ENCODE data around the gene DFFB.

The DFFB gene

DNA sequence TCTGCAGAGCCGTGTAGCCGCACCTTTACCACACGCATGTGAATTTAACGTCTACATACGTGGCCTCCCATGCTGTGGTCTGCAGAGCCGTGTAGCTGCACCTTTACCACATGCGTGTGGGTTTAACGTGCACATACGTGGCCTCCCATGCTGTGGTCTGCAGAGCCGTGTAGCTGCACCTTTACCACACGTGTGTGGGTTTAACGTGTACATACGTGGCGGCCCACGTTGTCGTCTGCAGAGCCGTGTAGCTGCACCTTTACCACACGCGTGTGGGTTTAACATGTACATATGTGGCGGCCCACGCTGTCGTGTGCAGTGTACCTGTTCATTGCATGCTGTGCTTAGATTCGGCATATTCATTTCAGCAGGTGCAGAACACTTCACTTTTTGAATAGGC lies 17.5 kb downstream of the DFFB start:
- no peak for DNase-seq (ENCODE audit: low read depth)

DNA sequence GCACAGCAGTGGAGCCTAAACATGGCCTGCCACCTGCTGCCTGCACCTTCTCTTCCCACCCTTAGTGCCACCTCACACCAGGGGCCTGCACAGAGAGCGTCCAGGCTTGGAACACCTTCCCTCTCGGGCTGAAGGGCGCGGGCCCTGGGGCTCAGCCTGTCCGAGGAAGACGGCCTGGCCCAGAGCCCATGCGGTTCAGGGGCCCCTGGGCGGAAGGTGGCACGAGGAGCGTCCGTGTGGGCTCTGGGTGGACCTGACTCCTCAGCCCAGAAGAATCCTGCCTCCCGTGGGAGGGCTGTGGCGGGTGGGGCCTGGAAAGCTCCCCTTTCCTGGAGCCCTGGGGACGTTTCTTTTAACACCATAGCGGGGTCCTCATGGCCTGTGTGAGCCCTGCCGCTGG lies 19.4 kb downstream of the DFFB start:
- no peak for DNase-seq (ENCODE audit: low read depth)

DNA sequence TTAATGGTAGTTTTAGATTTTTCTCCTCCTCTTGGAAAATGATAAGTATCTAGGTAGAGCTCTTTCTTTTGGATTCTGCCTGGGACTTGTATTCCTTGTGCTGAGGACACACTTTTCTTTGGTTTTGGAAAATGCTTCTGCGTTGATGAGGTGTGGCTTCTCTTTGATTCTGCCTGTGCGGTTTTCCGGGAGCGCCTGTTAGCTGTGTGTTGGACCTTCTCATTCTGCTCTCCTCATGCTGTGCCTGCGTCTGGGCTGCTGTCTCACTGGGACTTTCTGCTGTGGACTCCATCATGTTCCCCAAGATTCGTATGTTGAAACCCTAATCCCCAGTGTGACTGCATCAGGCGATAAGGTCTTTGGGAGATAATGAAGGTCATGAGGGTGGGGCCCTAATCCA lies 21.8 kb downstream of the DFFB start:
- DNase-seq (ENCODE audit: low read depth): no peak

DNA sequence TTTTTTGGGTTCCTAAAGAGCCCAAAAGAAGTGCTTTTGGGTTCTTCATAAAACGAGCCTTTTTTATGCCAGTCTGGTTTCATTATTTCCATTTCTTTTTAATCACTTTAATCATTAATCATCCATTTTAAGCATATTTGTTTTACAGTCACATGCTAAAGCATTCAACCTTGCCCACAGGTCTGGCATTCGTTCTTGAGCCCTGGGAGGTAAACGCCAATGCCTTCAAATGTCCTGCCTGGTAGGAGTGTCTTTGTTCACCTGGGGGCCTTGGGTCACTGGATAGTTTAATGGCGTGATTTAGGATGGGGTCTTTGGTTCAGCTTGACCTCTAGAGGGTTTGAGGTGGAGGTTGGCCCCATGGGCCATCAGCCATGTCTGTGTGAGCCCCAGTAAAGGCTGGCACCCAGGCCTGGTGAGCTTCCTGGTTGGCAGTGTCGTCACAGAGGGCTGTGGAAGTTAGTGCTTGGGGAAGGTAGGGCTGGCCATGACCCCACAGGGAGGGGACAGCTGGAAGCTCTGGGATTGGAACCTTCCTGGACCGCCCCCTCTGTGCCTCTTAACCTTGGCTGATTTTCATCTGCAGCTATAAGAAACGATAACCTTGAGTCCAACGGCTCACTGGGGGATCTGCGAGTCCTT lies 22.6 kb downstream of the DFFB start:
- no peak for DNase-seq (ENCODE audit: low read depth)

DNA sequence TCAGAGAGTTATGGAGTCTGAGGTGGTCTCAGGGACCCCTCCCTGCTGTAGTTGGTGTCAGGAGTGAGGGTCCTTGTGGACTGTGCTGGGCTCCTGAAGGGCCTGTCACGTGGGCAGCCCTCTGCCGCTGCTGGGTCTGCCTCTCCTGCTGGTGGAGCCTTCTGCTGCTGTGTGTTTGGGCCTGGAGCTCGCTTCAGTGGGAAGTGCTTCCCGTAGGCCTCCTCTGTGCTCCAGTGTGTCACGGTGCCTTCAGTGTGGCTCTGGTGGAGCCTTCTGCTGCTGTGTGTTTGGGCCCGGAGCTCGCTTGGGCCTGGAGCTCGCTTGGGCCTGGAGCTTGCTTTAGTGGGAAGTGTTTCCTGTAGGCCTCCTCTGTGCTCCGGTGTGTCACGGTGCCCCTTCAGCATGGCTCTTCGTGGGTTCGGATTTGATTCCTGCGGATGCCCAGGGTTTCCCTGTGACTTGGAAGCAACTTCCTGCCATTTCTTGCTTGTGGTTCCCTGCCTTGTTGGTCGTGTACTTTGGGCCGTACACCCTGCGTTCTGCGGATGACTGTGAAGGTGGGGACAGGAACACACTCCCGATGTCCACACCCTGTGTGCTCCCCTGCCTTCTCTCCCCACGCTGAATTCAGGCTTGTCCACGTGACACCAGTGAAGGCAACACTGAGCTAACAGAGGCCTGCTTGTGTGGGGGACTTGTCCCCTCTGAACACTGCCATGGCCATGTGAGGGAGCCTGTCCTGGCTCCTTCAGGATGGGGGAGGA lies 23.3 kb downstream of the DFFB start:
- DNase-seq (ENCODE audit: low read depth): no peak

DNA sequence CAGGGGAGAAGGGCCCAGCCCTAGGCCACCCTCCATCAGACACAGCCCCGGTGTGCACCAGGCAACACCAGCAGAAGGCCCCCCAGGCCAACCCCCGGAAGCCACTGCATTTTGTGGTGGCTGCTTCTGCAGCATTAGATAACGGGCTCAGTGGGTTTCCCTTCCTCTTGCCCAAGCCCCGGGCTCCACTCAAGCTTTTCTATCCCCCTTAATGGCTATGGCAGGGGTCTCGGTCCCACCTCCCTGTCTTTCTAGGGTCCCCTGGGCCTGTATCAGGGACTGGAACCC lies 23.9 kb downstream of the DFFB start:
- no peak for DNase-seq (ENCODE audit: low read depth)

DNA sequence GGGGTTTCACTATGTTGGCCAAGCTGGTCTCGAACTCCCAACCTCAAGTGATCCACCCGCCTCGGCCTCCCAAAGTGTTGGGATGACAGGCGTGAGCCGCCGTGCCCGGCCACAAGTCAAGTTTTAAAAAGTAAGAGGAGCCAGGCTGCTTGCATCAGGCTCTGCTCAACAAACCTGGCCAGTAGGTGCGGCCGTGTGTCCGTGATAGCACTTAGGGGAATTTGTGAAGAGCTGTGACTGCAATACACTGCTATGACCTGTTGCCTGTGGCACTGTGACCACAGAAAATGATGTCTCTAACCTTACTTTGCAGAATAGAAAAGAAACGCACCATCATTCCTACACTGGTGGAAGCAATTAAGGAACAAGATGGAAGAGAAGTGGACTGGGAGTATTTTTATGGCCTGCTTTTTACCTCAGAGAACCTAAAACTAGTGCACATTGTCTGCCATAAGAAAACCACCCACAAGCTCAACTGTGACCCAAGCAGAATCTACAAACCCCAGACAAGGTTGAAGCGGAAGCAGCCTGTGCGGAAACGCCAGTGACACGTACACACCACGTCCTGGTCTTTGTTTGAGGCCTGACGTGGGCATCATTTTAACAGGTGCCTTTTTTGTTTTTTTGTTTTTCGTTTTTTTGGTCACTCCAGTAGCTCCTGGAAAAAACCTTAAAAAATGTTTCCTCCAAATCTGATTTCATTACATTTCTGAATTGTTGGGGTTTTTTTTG lies 26.1 kb downstream of the DFFB start:
- DNase-seq (ENCODE audit: low read depth): no peak

DNA sequence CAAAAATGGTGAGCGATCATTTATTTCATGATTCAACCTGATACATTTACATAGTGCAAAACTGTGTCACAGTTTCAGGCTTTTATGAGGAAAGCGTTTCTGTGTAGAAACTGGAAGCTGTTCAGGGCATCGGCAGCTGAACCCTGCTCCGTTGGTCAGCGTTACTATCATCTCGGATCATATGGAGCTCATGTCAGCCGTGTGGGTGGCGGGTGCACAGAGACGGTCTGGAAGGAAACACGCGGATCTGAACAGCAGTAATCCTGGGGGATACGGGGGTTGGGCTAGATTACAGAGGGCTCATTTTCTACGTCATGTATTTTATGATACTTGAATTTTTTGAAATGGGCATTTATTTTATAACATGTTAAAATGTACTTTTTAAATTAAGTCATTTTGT lies 27.7 kb downstream of the DFFB start:
- DNase-seq (ENCODE audit: low read depth): no peak

DNA sequence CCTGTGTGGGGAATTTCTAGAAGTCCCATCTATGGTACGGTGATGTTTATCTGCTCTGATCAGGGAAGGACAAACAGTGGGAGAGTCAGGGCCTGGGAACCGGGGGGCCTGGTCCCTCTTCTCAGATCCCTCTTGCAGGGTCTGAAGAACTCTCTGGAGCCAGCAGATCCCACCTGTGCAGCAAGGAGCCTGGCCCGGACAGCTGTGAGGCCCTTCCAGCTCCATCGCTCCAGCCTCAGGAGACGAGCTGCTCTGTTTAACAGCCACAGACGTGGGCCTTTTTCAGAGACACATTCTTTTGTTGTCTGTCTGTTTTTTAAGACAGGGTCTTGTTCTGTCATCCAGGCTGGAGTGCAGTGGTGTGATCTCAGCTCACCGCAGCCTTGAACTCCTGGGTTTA lies 28.3 kb downstream of the DFFB start:
- no peak for DNase-seq (ENCODE audit: low read depth)

DNA sequence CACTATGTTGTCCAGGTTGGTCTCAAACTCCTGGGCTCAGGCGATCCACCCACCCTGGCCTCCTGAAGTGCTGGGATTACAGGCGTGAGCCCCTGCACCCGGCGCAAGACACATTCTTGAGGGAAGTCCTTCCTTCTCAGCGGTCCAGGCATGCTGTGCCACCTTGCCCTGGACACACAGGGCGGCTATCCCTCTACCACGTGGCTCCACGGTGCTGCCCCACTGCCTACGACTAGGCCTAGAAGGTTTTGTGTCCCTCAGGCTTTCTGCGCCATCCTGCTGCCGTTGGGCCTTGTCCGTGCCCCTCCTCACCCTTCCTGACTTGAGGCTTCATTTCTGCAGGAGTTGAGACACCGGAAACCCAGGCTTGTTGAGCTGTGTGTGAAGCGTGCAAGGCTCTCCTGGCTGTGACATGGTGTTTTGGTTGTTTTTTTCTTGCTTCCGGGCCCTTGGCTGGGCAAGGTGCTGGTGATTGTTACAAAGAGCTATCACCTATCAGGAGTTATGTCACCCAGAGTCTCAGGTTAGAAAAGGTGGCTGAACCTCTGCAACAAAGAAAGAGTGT lies 28.9 kb downstream of the DFFB start:
- no peak for DNase-seq (ENCODE audit: low read depth)

DNA sequence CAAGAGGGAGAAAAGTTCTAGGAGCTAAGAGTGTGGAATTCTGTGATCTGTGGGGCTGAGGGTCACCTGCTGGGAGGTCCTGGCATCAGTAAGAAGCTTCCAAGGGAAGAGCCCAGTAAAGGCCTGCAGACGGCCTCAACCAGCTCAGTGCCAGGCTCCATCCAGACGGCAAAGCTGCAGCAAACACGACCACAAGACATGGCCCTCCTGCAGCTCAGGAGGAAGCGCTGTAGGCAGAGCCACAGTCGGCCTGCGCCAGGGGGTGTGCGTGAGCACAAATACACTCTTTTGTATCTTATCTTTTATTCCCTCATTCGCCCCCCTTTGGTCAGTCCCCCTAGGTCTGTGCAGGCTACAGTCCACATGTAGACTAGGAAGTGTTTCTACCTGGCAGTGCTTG lies 29.4 kb downstream of the DFFB start:
- DNase-seq (ENCODE audit: low read depth): no peak

DNA sequence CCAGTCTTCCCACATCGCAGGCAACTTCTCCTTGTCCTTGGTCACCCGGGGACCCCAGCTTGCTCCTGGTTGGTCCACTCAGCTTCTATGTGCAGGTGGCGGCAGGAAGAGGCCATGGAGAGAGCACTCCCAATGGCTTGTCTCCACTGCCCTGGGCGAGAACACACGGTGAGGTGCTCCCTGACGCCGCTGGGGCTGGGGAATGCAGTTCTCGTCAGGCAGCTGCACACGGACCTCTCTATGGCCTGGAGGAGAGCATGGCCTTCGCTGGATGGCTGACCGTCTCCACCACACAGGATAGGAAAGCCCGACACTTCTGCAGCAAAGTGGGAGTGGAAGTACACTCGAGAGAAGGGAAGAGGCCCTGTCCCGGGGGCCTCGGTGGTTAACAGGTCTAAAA lies 31.0 kb downstream of the DFFB start:
- DNase-seq (ENCODE audit: low read depth): no peak

DNA sequence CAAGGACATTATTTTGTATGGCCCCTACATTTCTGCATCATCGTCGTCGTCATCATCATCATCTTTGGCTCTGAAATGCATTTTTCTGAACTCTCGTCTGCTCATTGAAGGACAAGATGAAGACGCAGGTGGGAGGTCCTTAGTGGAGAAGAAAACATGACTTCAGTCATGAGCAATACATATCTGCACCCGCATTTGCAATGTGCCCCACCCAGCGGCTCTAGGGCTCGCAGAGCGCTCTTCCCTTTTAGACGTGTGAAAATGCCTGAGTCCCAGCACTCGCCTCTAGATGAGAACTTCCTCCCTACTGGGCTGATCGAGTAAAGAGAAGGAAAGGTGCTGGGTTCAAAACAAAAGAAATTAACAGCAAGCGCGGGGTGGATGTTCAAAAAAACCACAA lies 32.7 kb downstream of the DFFB start:
- no peak for DNase-seq (ENCODE audit: low read depth)

DNA sequence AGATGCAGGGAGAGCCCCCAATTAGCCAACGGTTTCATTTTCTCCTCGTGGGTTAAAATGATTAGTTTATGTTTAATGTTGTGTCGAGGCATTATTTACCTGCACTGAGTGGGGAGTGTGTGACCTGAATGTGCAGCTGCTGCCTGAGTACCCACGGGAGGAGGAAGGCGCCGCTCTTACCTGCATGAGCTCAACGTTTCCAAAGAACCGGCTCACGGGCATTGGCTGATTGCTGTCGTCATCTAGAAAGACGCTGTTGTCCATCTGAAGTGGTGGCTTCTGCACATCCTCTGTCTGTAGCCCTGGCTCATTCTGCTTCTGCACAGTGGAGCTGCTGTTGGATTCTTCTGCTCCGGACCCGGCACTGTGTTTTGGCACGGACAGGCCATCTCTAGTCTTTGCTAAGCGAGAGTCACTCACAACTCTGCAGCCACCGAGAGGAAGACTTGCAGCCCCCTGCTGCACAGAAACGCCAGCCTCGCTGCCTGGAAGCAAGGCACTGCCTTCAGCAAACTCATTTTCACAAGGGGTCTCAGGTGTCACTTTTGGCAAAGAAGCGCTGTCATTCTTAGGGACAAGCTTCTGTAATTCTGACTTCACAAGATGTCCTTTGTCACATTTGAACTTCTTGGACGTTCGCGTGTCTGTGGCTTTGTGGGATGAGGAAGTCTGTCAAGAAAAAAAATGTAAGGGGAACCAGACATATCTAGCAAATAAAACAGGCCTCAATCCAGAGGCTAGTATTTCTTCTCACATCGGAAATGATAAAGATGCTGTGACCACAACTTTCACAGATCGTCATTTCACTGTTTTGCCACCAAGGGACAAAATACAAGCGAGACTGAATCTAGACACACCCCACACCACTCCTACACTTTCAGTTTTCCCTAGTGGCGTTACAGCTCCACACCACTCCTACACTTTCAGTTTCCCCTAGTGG lies 33.4 kb downstream of the DFFB start:
- DNase-seq (ENCODE audit: low read depth): no peak

DNA sequence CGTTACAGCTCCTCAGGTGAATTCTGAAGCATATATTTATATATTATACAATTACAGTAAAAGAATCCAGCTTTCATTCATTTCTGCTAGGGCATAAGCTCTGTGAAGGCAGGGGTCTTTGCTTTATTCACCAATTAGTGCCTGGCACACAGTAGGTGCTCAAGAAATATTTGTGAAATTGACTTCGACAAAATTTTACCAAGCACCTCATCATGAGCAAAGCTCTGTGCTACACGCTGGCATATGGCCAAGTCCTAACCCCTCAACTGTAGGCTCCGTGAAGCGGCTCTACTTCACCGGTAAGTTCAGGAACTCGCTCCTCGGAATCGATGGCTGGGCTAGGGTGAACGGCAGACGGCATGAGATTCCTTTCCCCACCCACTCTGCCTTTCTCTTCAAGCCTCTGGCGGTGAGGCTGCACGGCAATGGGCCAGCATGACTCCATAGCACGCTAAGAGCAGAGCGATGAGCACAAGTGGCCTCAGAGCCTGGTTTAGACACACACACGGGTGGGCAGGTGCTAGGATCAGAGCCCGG lies 34.1 kb downstream of the DFFB start:
- DNase-seq (ENCODE audit: low read depth): no peak

DNA sequence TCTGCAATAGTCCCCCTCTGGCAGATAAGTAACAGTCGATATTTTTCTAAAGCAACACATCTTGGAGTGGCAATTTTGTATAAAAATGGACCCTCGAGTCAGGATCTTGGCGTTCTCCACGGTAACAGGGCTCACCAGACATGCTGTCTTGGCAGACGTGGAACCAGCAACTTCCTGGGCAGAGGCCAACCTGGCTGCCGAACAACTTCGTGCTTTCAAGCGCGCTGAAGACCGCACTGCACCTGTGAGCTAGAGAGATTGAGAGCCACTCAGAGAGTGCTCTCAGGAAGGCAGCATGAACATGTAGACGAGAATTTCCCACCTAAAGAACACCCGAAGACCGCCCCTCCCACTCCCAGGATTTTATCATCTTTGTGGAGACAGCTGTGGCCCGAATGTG lies 35.5 kb downstream of the DFFB start:
- no peak for DNase-seq (ENCODE audit: low read depth)

DNA sequence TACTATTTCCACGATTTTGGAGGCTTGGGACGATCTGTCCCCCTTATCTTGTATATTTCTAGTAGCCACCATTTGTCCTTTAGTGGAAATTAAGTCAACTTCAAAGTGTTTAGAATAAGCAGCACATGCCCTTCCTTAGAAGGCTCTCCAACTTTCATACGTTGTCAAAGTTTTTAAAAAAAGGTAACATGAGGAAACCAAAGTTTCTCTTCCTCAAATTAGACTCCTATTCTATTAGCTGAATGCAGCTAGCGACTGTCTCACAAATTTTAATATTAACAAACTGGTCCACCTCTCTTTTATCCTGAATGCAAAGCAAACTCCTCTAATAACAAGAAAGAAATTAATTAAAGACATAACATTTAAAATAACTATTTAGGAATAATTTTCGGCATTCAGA lies 35.9 kb downstream of the DFFB start:
- DNase-seq (ENCODE audit: low read depth): no peak

DNA sequence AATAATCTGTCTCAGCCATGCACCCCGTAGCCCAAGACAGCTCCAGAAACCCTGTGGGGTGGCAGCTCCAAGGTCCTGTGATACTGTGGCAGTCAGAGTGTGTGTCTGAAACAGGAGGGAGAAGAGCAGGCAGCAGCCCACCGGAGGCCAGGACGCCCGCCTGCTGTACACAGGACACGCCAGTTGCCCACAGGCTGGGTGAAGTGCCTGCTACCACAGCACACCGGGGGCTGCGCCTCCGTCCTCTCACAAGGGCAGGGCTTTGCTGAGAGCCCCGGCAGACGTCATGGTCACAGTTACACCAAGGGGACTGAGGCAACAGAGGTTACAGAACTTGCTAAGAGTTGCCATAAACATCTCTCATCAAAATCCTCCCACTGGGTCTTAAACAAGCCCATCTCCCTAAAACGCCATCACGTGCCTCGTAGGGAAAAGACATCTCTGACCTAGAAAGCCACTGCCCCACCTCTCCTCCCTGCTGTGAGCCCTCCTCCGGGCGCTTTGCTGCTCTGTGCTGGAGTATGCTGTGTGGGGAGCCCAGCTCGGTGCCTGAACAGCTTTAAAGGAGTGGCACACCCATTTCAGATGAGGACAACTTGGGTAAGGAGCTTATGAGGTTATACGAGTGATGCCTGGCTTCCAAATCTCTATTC lies 37.5 kb downstream of the DFFB start:
- DNase-seq (ENCODE audit: low read depth): no peak

DNA sequence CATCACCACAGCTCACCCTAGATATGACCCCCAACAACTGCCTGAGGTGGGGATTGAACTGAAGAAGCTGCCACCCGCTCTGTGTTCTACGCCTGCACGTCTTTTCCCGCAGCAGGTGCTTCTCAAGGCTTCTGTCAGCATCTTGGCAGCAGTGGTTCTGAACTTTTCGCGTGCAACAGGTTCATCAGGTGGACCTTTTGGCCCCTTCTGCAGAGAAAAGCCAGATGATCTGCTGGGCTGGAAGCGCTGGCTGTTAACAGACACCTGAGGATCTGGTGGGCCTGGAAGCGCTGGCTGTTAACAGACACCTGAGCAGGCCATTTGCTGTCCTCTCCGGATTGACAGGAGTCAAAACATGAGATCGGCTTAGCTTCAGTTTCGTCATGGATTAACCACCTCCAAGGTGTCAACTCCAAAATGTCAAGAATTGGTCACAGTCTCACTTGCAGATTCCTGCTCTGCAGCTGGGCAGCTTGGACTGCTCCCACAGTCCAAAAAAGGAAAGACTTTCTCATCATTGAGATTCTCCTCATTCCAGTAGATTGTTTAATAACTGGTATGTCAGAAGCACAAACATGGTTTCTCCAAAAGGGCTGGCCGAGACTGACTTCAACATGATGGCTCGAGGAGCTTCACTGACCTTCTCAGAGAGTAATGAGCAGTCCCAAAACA lies 38.1 kb downstream of the DFFB start:
- DNase-seq (ENCODE audit: low read depth): no peak

DNA sequence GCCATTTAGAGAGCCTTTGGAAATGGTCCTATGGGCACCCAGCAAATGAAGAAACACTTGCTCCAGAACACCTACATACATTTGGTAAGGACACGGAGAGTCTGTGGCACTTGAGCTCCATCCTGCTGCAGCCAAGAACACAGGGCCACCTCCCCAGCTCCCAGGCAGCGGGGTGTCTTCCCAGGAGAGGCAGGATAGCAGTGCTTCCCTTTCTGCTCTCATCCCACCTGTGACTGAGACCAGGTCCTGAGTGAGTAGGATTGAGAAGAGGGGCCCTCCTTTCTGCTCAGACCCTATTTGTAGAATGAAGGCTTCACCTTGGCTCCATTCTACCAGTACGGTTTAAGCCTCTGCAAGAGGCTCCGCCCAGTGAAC lies 38.7 kb downstream of the DFFB start:
- DNase-seq (ENCODE audit: low read depth): no peak

Measured in stimulated activated CD8-positive, alpha-beta memory T cell treated with anti-CD3 and anti-CD28 coated beads, Interleukin-4, amount 100 ng/mL, for 24 hours (primary cell).